Stimulated activated CD8-positive, alpha-beta memory T cell treated with anti-CD3 and anti-CD28 coated beads, Interleukin-15, amount 100 ng/mL, for 1 hour (primary cell): ENCODE results near the gene SPOCK2.
A peak's percentile ranks its signal among the peaks of the same experiment; 100 is the strongest.

Experiments used
- DNase-seq: peaks from one replicate; pipeline ENCODE4 v3.0.0-alpha.2; 2020; ENCODE audit warnings: low read depth

Gene SPOCK2

GRCh38 chr10:72087392-72087968, 871 bp downstream of the SPOCK2 start:
- no peak for DNase-seq

- peak; percentile 30 for DNase-seq
Observed at GRCh38 chr10:72086466-72087391, 1.6 kb downstream of the SPOCK2 start.

GRCh38 chr10:72085864-72086465, 2.4 kb downstream of the SPOCK2 start:
- no peak for DNase-seq

- DNase-seq, result no peak
Observed at GRCh38 chr10:72085166-72085565, 3.2 kb downstream of the SPOCK2 start.

GRCh38 chr10:72083790-72084459, 4.4 kb downstream of the SPOCK2 start:
- DNase-seq, result peak; percentile 38

GRCh38 chr10:72082856-72083789, 5.2 kb downstream of the SPOCK2 start:
- no peak for DNase-seq

- no peak for DNase-seq
Observed at GRCh38 chr10:72081772-72082590, 6.4 kb downstream of the SPOCK2 start.

- no peak for DNase-seq
Observed at GRCh38 chr10:72081210-72081609, 7.1 kb downstream of the SPOCK2 start.

GRCh38 chr10:72080042-72080975, 8.0 kb downstream of the SPOCK2 start:
- no peak for DNase-seq

GRCh38 chr10:72079356-72079755, 9.0 kb downstream of the SPOCK2 start:
- peak; percentile 56 for DNase-seq

GRCh38 chr10:72077275-72077990, 10.9 kb downstream of the SPOCK2 start:
- DNase-seq, result no peak

GRCh38 chr10:72076756-72077155, 11.6 kb downstream of the SPOCK2 start:
- DNase-seq, result no peak

GRCh38 chr10:72075376-72076115, 12.8 kb downstream of the SPOCK2 start:
- DNase-seq, result no peak

- no peak for DNase-seq
Observed at GRCh38 chr10:72074574-72075375, 13.6 kb downstream of the SPOCK2 start.

GRCh38 chr10:72073708-72074573, 14.4 kb downstream of the SPOCK2 start:
- DNase-seq, result no peak

- no peak for DNase-seq
Observed at GRCh38 chr10:72072639-72073038, 15.7 kb downstream of the SPOCK2 start.
